HG03060 (cell line): Measurements from ENCODE around the gene CCND1.

ENCODE experiments used
- ATAC-seq: cut with Tn5 transposase; IDR thresholded peaks from one replicate; pipeline ENCODE4 v1.9.1; 2021; ENCODE audit warnings: low read depth, moderate number of reproducible peaks; ENCODE audit not compliant: unreplicated experiment

CCND1 gene

GRCh38 chr11:69639831-69640230 is 1.1 kb upstream of the CCND1 start:
- no peak for ATAC-seq

- no peak for ATAC-seq
Measured at GRCh38 chr11:69640260-69640994, 529 bp upstream of the CCND1 start.

- no peak for ATAC-seq
Measured at GRCh38 chr11:69641681-69642548, 959 bp downstream of the CCND1 start.

GRCh38 chr11:69642549-69642912 is 1.6 kb downstream of the CCND1 start:
- no peak for ATAC-seq

- ATAC-seq: no peak
Measured at GRCh38 chr11:69642913-69643632, 2.1 kb downstream of the CCND1 start.

GRCh38 chr11:69643646-69644045 is 2.7 kb downstream of the CCND1 start:
- ATAC-seq: no peak

- ATAC-seq: no peak
Measured at GRCh38 chr11:69644071-69644961, 3.4 kb downstream of the CCND1 start.

GRCh38 chr11:69644962-69645675 is 4.2 kb downstream of the CCND1 start:
- no peak for ATAC-seq

- no peak for ATAC-seq
Measured at GRCh38 chr11:69645801-69646492, 5.0 kb downstream of the CCND1 start.

- ATAC-seq: no peak
Measured at GRCh38 chr11:69646493-69647389, 5.8 kb downstream of the CCND1 start.

- no peak for ATAC-seq
Measured at GRCh38 chr11:69647390-69647748, 6.4 kb downstream of the CCND1 start.

GRCh38 chr11:69647761-69648497 is 7.0 kb downstream of the CCND1 start:
- ATAC-seq: no peak

GRCh38 chr11:69648679-69649575 is 8.0 kb downstream of the CCND1 start:
- no peak for ATAC-seq

GRCh38 chr11:69649576-69649900 is 8.6 kb downstream of the CCND1 start:
- ATAC-seq: no peak

- ATAC-seq: no peak
Measured at GRCh38 chr11:69650081-69650831, 9.3 kb downstream of the CCND1 start.

GRCh38 chr11:69650832-69651344 is 9.9 kb downstream of the CCND1 start:
- no peak for ATAC-seq
